Fibroblast of lung (primary cell): ENCODE data around the gene LSM3.

Source experiments
- CTCF ChIP-seq, 2 donors: IDR thresholded peaks in 1 of 2; conservative IDR thresholded peaks in 1 of 2; 1 replicate in 1 of 2; 2 replicates in 1 of 2; pipeline ENCODE4 v1.5.1; 2011 to 2012; ENCODE audit warnings: low read length in 2 of 2, control low read depth in 1 of 2, inconsistent platforms in 1 of 2, low read depth in 1 of 2, mild to moderate bottlenecking in 1 of 2
- EZH2 ChIP-seq: IDR thresholded peaks from 2 replicates; pipeline ENCODE4 v1.5.1; 2012; ENCODE audit warnings: low read length, control low read depth, mild to moderate bottlenecking; ENCODE audit errors: missing control alignments

DNA sequence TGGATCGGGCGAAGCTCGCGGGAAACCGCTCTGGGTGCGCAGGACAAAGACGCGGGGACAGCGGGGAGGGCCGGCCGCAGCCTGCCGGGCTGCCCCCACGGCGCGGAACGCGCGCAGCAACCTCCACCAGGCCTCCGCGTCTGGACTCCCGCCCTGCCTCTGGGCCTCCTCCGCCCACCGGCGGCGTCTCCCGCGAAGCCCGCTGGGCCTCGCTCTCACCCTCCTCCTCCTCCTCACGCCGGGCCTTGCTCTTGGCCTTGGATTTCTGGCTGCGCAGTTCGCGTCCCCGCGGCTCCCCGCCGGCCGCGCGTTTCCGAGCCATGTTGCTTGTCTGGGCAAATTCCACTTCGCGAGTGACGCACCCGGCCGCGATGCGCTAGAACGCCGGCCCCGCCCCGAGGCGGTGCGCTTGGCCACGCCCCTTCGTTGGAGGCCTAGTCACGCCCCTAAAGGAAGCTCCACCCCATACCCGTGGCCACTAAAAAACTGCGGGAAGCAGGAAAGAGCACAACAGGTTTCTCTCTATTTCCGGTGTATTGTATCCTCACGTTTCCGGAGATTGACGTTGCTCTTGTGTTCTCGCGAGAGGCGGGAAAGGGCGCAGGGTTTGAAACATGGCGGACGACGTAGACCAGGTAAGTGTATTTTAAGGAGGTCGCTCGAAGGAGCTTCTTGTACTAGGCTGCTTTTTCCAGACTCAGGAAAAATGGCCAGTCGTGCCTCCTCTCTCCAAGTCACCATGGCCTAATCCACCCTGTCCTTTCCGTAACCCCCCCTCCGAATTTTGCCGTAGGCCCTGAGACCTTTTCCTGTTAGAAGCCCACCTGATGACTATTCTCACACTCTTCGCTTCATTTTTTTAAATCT, at the start of gene LSM3, which contains the start of gene XPC:
- TF ChIP-seq CTCF (conservative IDR thresholded peaks at IDR 0.05 in 1 of 2, IDR thresholded peaks at IDR 0.05 in 1 of 2; ENCODE audit: low read depth in 1 of 2, low read length in 2 of 2), result no peak
- TF ChIP-seq EZH2, result no peak
